HG02798 (cell line): ENCODE data around the gene RAB44.
A peak's percentile ranks its signal among the peaks of the same experiment; 100 is the strongest.

Experiments
- ATAC-seq: cut with Tn5 transposase; IDR thresholded peaks from one replicate; pipeline ENCODE4 v1.9.1; 2021; ENCODE audit warnings: mild to moderate bottlenecking; ENCODE audit not compliant: unreplicated experiment, poor library complexity

The RAB44 gene

DNA sequence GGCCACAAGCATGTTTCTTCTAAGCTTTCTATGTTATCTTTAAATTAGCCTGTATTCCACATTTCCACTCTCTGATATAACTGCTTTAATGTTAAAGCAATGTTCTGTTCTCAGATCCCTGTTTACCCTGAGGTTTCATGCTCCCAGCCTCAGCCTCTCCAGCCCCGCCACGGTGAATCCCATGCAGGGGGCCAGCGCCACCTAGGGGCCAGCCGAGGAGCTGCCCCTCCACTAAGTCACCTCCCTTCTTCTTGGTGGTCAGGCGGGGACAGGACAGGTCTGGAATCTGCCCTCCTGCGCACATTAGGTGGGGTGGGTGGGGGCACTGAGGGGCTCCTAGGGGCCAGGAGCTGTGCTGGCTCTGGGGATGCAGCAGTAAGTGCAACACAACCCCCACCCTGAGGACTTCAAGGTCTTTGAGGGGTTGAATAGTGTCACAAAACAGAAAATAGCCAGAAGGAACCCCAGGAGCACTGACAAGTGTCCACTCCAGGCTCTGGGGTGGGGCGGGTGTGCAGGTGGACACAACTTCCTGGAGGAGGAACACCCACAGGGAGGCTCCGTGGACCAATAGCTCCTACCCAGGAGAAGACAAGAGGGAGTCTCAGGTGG, 61.6 kb downstream of the RAB44 start:
- peak; percentile 53 for ATAC-seq

DNA sequence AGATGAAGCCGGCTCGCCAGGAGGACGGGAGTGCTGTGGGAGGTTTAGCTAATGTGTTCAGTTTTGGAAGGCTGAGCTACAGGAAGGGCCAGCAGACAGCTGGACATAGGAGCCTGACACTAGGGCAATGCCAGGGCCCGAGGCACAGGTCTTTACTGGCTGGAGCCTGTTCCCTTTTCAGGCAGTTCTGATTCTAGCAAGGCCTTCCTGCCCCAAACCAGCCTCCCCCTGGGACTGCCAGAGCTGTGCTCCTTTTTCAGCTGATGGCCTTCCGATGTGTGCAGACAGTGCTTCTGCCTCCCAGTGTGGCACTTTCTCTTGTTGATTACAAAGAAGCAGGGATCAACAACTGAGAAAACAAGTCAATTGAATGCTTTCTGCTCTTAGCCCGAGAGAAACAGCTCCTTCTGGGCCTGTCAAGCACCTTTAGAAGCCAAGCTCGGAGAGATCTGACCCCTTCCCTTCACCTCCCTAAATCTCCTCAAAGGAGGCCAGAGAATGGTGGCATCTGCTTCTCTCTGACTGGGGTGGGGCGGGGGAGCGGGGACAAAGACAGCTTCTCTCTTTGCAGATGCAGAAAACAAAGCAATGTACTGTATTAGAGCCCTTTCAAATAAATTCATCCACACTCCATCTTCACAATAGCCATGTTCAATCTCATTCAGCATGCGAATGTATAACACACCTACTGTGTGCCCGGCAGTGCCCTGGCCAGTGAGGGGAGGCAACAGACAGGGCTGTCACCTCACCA, 63.2 kb downstream of the RAB44 start:
- ATAC-seq: no peak

DNA sequence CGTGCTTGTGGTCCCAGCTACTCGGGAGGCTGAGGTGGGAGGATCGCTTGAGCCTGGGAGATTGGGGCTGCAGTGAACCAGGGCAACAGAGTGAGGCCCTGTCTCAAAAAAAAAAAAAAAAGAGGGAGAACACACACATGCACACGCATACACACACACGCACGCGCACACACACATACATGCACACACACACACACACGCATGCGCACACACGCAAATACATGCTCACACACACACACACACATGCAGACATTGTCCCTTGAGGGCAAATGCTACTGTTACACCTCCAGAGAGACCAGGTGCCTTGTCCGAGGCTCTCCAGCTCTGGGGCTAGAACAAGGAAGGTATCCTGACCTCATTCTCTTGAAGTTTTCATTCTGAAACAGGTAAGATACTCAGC, 64.5 kb downstream of the RAB44 start:
- no peak for ATAC-seq

DNA sequence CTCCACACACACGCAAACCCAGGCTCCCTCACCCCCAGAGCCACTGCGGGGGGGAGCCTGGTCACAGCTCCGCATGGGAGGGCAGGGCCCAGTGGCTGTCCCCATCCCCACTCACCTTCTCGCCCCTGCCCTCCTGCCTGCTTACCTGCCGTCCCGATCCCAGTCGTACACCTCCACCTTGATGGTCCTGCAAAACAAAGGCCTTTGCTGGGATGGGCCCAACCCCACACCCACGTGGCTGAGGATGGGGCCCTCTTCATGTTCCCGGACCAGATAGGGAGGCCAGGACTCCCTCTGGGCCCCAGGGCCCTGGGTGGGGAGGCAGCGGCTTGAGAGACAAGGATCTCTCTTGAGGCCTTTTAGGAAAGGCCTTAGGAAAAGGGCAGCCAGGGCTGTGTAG, 67.6 kb downstream of the RAB44 start:
- no peak for ATAC-seq

DNA sequence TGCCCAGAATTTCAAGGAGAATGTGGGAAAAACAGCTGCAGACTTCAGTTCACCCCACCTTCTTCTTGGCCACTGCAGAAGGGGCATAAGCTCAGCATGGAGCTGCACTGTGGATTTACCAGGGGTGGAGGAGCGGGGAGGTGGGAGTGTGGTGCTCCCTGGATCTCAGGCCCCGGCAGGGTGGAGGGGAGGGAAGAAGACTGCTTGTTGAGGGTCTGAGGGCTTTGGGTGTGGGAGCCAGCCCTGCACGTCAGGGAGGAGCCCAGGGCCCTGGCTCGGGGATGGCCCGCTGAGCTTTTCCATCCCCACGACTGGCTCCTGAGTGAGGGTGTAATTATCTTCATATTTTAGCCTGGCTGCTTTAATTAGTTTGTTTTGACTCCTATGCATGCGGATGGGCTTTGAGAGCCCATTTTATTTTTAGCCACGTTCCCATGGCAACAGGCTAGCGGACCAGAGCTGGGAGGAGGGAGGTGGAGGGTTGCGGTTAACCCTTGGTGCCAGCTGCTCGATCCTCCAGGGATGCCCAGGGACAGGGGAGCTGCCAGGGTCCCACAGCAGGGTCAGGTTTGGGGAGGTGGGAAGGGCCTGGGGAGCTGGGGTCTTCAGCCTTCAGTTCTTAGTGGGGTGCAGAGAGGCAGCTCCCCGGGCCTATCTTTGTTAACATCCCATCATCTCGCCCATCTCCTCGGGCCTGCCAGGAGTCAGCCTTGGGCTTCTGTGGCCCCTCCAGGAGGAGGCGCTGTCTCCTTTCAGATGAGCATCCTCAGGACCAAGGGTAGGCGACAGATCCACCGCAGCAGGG, 68.2 kb downstream of the RAB44 start:
- peak; percentile 69 for ATAC-seq

DNA sequence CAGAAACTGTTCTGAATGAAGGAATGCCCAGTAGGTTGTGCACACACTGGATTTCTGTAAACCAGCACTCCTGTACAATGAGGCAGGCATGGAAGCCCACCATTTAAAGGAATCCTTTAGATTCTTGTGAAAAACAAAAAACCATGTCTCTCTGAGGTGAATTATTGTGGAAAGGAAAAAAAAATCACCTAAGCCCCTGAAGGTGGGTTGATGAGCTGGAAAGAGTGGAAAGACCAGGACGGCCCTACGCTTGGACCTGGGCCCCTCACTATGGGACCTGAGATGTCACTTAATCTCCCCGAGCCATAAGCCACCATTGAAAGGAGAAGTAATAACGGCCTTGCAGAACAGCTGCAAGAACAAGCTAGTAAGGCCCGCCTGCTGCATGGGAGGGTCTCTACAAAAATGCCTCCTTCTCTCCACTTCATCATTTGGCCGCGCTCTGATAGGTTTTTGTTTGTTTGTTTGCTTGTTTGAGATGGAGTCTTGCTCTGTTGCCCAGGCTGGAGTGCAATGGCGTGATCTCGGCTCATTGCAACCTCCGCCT, 68.8 kb downstream of the RAB44 start:
- no peak for ATAC-seq

DNA sequence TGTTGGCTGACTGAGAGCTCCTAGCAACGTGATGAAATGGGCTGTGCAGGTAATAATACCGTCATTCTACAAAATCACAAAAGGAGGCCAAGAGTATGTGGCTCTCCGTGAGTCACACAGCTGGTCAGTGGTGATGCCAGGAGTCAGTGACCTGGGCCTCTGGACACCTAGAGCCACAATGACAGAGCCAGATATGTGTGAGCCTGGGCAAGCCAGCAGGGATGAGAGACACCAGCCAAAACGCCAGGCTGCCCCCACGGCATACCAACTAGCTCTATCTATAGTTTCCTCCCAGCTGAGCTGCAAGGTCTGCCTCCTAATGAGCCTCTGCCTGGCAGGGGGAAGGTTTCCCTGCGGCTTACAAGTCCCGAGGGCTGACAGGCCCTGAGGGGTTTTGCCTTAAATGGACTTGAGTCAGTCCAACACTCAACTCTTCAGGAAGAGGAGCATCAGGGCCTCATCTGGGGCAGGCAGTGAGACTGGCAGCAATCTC, 71.6 kb downstream of the RAB44 start:
- no peak for ATAC-seq

DNA sequence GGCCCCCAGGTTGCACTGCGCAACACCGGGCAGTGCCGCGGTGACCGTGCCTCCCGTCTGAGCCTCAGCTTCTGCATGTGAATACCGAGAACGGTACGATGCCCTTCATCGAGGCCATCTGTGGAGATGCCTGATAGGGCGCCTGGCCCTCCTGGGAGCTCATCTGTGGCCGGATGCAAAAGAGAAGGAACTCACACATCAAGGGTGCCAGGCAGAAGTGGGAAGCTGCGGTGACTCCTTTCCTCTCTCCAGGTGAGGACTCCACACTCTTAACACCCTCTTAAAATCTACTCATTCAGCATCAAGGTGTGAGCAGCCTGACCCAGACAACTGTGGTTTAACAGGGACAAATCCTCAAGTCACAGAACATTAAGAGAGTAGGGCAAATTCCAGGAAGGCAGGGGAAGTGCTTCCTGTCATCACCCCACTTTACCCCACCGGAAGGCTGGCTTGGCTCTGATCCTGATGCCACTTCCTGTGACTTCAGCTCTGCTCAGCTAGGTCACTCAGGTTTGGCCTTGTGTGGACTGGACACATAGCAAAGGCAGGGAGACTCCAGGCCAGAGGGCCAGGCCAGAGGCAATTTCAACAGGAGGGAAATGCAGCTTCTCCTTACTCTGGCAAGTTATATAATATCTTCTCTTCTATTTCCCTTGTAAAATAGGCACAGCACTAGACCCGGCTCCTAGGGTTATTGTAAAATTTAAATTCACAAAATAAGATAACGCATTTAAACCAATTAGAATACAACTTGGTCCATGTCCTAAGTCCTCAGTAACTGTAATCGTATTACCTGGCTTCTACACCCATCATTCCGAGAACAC, 72.3 kb downstream of the RAB44 start:
- ATAC-seq: no peak

DNA sequence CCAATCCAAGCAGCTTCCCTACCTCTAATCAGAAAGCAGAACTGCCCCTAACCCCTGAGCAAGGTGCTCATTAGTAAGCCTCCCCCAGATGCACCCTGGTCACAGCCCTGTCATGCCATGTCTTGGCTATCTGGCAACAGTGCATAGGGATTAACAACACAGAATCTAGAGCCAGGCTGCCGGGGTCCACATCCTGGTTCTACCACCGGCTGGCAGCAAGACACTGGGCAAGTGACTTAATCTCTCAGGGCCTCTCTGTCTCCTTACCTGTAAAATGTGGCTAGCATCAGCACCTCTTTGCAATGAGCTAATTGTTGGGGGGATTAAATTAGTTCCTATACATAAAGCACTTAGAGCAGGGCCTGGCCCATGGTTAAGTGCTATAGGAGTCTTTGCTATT, 73.5 kb downstream of the RAB44 start:
- ATAC-seq: no peak

DNA sequence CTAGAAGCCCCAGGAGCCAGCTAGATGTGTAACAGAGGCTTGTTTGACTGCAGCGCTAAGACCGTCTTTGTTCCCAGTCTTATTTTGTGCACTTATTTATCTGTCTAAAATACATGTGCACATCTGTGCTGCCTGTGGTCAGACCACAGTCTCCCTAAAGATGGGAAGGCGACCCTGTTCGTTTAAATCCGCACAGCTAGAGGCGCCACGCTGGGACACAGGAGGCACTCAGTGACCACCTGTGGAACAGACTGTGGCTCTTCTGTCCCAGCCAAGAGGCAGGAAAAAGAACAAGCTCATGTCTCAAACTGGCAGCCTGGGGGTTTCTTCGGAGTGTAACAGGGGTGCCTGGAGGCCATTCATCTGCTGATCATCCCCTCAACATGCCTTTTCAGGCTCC, 74.8 kb downstream of the RAB44 start:
- no peak for ATAC-seq

DNA sequence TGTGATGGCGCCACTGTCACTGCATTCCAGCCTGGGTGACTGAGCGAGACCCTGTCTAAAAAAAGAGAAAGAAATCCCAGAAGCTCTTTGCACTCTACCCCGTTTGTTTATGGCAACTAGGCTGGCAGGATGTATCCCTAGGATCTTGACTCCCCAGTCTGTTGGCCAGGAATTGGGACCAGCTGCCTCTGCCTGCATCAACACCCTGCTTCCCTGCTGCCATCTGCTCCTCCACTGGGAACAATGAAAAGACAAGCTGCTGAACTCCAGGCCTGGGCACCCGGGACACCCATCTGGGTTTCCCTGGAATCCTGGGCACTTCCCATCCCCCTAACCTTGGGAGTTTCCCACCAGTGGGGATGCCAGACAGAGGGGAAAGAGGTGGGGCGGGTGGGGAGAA, 76.7 kb downstream of the RAB44 start:
- ATAC-seq: no peak

DNA sequence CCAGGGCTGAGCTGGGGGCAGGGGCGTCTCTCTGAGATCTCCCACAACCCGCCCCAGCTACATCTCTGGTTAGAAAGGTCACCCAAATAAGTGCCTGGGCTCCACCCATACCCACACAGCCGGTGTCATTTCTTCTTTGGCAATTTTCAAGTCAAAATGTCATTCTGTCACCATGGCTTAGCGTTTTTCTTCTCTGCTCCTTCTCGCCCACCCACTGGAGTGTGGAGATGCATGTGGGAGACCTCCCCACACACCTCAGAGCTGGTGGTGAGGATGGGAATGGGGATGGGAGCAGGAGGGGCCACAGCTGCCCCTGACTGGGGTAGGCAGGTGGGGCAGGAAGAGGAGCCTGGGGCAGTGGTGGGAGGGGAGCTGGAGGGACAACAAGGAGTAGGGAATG, 78.5 kb downstream of the RAB44 start:
- ATAC-seq: no peak

DNA sequence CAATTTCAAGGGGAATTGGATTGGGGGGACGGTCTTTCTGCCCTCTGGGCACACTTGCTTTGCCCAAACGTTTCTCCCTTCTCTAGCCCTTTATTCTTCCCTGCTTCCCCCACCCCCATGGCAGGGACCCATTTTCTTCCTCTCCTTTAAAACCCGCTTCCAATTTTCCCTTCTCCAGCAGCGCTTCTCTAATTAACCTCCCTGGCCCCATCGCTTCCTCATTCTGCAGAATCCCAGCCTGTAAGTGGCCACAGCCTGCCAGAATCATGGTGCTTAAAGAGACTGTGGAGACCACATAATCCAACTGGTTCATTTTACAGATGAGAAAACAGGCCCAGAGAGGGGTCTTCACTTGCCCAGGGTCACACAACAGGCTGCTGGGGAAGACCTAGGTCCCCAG, 80.2 kb downstream of the RAB44 start:
- no peak for ATAC-seq

DNA sequence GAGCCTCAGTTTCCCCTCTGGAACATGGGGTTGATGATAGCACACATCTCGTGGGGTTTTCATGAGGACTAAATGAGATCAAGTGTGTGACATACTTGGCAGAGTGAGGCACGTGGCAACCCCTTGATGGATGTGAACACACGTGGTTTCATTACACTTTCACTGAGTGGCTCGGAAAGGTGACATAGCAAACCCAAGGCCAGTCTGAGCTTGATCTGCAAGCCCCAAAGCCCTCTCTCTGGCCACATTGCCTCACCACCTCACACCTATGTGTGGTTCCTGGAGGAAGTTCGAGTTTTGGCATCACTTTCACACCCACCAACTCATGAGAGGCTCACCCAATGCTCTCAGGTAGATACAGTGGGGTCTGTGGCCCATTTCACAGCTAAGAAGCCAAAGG, 81.6 kb downstream of the RAB44 start:
- no peak for ATAC-seq

DNA sequence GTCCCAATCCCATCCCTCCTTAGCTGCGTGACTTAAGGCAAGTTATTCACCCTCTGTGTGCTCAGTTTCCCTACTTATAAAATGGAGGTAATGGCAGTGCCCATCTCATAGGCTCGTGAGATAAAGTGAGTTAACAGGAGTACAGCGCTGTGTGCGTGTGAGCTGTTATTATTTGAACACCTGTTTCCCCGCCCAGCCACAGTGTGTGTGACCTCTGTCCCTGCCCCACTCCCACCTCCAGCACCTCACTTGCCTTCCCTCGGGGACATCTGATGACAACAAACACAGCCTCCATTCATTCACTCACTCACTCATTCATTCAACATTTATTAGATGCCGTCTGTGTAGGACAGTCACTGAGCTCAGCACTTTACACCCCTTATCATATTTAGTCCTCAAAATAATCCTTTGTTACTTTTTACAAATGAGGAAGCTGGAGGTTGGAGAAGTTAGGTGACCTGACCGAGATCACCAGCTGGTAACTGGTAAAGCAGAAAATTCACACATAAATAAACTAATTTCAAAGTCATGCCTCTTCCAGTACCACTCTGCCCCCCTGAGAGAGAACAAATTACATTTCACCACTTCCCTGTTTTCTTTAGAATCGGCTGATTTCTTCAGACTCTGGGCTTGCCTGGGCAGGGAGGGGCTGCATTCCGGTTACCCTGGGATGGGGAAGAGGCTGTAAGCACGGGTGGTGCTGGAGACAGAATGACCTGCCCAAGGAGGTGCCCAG, 83.0 kb downstream of the RAB44 start:
- ATAC-seq: no peak

DNA sequence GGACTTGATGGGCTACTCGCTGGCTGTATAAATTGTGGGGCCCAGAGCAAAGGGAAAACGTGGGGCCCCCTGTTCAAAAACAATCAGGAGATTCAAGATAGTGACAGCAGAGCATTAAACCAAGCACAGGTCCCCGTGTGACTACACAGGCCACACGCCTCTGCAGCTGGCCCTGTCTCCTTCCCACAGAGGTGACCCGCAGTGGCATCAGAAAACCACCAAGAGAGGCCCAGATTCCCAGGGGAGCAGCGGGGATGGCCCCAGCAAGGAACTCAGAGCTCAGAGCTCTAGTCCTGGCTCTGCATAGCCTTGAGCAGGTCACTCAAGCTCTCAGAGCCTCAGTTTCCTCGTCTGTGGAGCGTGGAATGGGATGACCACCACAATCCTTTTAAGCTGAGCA, 84.0 kb downstream of the RAB44 start:
- ATAC-seq: no peak
